IMR-90 (cell line): Measurements from ENCODE around the gene SLC29A1. TPM values are rescaled to one million over a fixed set of nuclear protein-coding genes. Genes with fewer than 3 reads are reported as not detected.
A peak's percentile ranks its signal among the peaks of the same experiment; 100 is the strongest.

Source experiments
- ATAC-seq: fragments of 200-7000 bp; cut with Tn5 transposase; 2 replicates; pipeline ENCODE4 v1.9.1; 2020; ENCODE audit warnings: low read depth, mild to moderate bottlenecking, moderate library complexity
- BruUV-seq: library from RNA; stranded (reverse); fragments of 400-500 nt; replicated peaks from 2 replicates; lab custom pipeline; 2021; lab: Mats Ljungman, UMichigan
- CTCF ChIA-PET: fragments of 300-600 bp; formaldehyde crosslinking; extraction: SDS; loops from one replicate; lab custom pipeline; 2021; ENCODE audit warnings: antibody characterized with exemption; lab: Yijun Ruan, JAX
- POLR2A ChIA-PET: fragments of 300-600 bp; sonication (Branson Sonifier 250); formaldehyde crosslinking; loops from one replicate; lab custom pipeline; 2022; ENCODE audit warnings: antibody characterized with exemption; ENCODE audit not compliant: unreplicated experiment; lab: Charles Lee
- DNase-seq: peaks from one replicate; pipeline ENCODE4 v3.0.0; 2013
- H2AFZ ChIP-seq: replicated peaks from 2 replicates; pipeline ENCODE3; 2013; ENCODE audit warnings: low read length, mild to moderate bottlenecking; ENCODE audit not compliant: poor library complexity
- H2AK5ac ChIP-seq: 2 replicates; pipeline ENCODE4 v1.6.1; 2013; ENCODE audit warnings: low read depth, low read length, inconsistent platforms
- H2AK9ac ChIP-seq: replicated peaks from 2 replicates; pipeline ENCODE3; 2013; ENCODE audit warnings: mild to moderate bottlenecking, low read depth, low read length, moderate library complexity; ENCODE audit not compliant: poor library complexity
- H2BK120ac ChIP-seq: 2 replicates; pipeline ENCODE4 v1.6.1; 2013; ENCODE audit warnings: low read depth, low read length, inconsistent platforms
- H2BK15ac ChIP-seq: 3 replicates; pipeline ENCODE4 v1.6.1; 2013; ENCODE audit warnings: low read depth, low read length, inconsistent platforms
- H2BK20ac ChIP-seq: 2 replicates; pipeline ENCODE4 v1.6.1; 2013; ENCODE audit warnings: low read depth, mild to moderate bottlenecking, inconsistent platforms, low read length, moderate library complexity
- H2BK5ac ChIP-seq: 2 replicates; pipeline ENCODE4 v1.6.1; 2013; ENCODE audit warnings: mild to moderate bottlenecking, low read depth, low read length, inconsistent platforms; ENCODE audit not compliant: poor library complexity, severe bottlenecking
- H3K14ac ChIP-seq: replicated peaks from 2 replicates; pipeline ENCODE4 v1.6.1; 2013; ENCODE audit warnings: low read depth, low read length, inconsistent platforms
- H3K18ac ChIP-seq: 2 replicates; pipeline ENCODE4 v1.6.1; 2013; ENCODE audit warnings: low read depth, low read length, control low read depth
- H3K23ac ChIP-seq: 2 replicates; pipeline ENCODE4 v1.6.1; 2013; ENCODE audit warnings: low read depth, low read length, inconsistent platforms
- H3K27ac ChIP-seq: 2 replicates; pipeline ENCODE4 v1.5.1; 2013; ENCODE audit warnings: mild to moderate bottlenecking, control low read depth, low read length; ENCODE audit not compliant: insufficient read depth
- H3K27me3 ChIP-seq: 2 replicates; pipeline ENCODE4 v1.6.1; 2013; ENCODE audit warnings: low read length; ENCODE audit not compliant: control insufficient read depth, insufficient read depth
- H3K36me3 ChIP-seq: 2 replicates; pipeline ENCODE4 v1.6.1; 2013; ENCODE audit warnings: low read length, mixed read lengths; ENCODE audit not compliant: control insufficient read depth, insufficient read depth
- H3K4ac ChIP-seq: 2 replicates; pipeline ENCODE4 v1.6.1; 2013; ENCODE audit warnings: low read depth, low read length, inconsistent platforms
- H3K4me1 ChIP-seq: 2 replicates; pipeline ENCODE4 v1.6.1; 2013; ENCODE audit warnings: low read length, mixed read lengths; ENCODE audit not compliant: control insufficient read depth, insufficient read depth
- H3K4me2 ChIP-seq: 2 replicates; pipeline ENCODE4 v1.6.1; 2013; ENCODE audit warnings: low read depth, mild to moderate bottlenecking, control low read depth, low read length, moderate library complexity
- H3K4me3 ChIP-seq: 2 replicates; pipeline ENCODE4 v1.5.1; 2013; ENCODE audit warnings: low read depth, mild to moderate bottlenecking, control low read depth, low read length, moderate library complexity; ENCODE audit not compliant: insufficient read depth
- H3K56ac ChIP-seq: 2 replicates; pipeline ENCODE4 v1.6.1; 2013; ENCODE audit warnings: low read length, inconsistent platforms; ENCODE audit not compliant: insufficient read depth; ENCODE audit errors: extremely low read depth
- H3K79me1 ChIP-seq, 2 experiments: 2 replicates each; pipeline ENCODE4 v1.6.1; 2013; ENCODE audit warnings: low read length in 2 of 2, inconsistent platforms in 1 of 2, low read depth in 1 of 2
- H3K9ac ChIP-seq: 2 replicates; pipeline ENCODE4 v1.6.1; 2013; ENCODE audit warnings: low read depth, low read length, control low read depth
- H3K9me1 ChIP-seq: 2 replicates; pipeline ENCODE4 v1.6.1; 2013; ENCODE audit warnings: low read length, inconsistent platforms; ENCODE audit not compliant: insufficient read depth
- H3K9me3 ChIP-seq: 2 replicates; pipeline ENCODE4 v1.6.1; 2013; ENCODE audit warnings: low read length; ENCODE audit not compliant: control insufficient read depth, insufficient read depth
- H4K20me1 ChIP-seq: 2 replicates; pipeline ENCODE4 v1.6.1; 2013; ENCODE audit warnings: low read length, inconsistent platforms; ENCODE audit not compliant: insufficient read depth
- H4K5ac ChIP-seq: 2 replicates; pipeline ENCODE4 v1.6.1; 2013; ENCODE audit warnings: mild to moderate bottlenecking, low read depth, low read length, control low read depth
- H4K8ac ChIP-seq, 2 experiments: 2 replicates each; pipeline ENCODE4 v1.6.1; 2013; ENCODE audit warnings: low read depth in 2 of 2, low read length in 2 of 2, control low read depth in 1 of 2, inconsistent platforms in 1 of 2
- H4K91ac ChIP-seq: 2 replicates; pipeline ENCODE4 v1.6.1; 2013; ENCODE audit warnings: low read depth, low read length, inconsistent platforms; ENCODE audit not compliant: insufficient read depth
- CEBPB ChIP-seq: IDR thresholded peaks from 2 replicates; pipeline ENCODE4 v1.6.1; 2012; ENCODE audit warnings: low read depth, low read length, improper control_type of control experiment
- CHD1 ChIP-seq: IDR thresholded peaks from 2 replicates; pipeline ENCODE4 v1.6.1; 2012; ENCODE audit warnings: low read depth, low read length, improper control_type of control experiment
- FOS ChIP-seq: fragments of 150-350 bp; IDR thresholded peaks from 2 replicates; pipeline ENCODE4 v1.6.1; 2016; ENCODE audit warnings: low read depth, low read length
- MAFK ChIP-seq: IDR thresholded peaks from 2 replicates; pipeline ENCODE4 v1.6.1; 2012; ENCODE audit warnings: low read depth, low read length, improper control_type of control experiment
- MAZ ChIP-seq: IDR thresholded peaks from 2 replicates; pipeline ENCODE4 v1.6.1; 2012; ENCODE audit warnings: low read depth, mild to moderate bottlenecking, low read length, improper control_type of control experiment, moderate library complexity, borderline replicate concordance
- NFE2L2 ChIP-seq: fragments of 150-350 bp; IDR thresholded peaks from 2 replicates; pipeline ENCODE4 v1.6.1; 2016; ENCODE audit warnings: low read depth, mild to moderate bottlenecking, low read length
- POLR2A ChIP-seq: IDR thresholded peaks from 2 replicates; pipeline ENCODE4 v1.6.1; 2012; ENCODE audit warnings: mild to moderate bottlenecking, low read depth, low read length
- RAD21 ChIP-seq: IDR thresholded peaks from 2 replicates; pipeline ENCODE4 v1.6.1; 2012; ENCODE audit warnings: low read length, improper control_type of control experiment
- RCOR1 ChIP-seq: IDR thresholded peaks from 2 replicates; pipeline ENCODE4 v1.6.1; 2012; ENCODE audit warnings: mild to moderate bottlenecking, low read length, improper control_type of control experiment; ENCODE audit not compliant: insufficient replicate concordance
- RFX5 ChIP-seq: IDR thresholded peaks from 2 replicates; pipeline ENCODE4 v1.8.0; 2012; ENCODE audit warnings: low read depth, mild to moderate bottlenecking, low read length, moderate library complexity
- SMC3 ChIP-seq: fragments of 150-350 bp; IDR thresholded peaks from 2 replicates; pipeline ENCODE4 v1.6.1; 2016; ENCODE audit warnings: low read depth, mild to moderate bottlenecking, antibody characterized with exemption, low read length, moderate library complexity
- WGBS, 2 experiments: methylation state at CpG; one replicate each; pipeline versions ENCODE4 v1.1.5 to v1.1.7; 2013; ENCODE audit warnings: missing lambda C conversion rate in 2 of 2; ENCODE audit not compliant: insufficient read length in 1 of 2; ENCODE audit errors: extremely low coverage in 2 of 2; 5-methylcytosine and 5-hydroxymethylcytosine counted together
- dilution Hi-C: fragments of 300-500 bp; cut with HindIII; formaldehyde crosslinking; loops from one replicate; pipeline ENCODE4 v1.14.3; 2018; ENCODE audit warnings: low sequenced_read_pairs; ENCODE audit not compliant: unreplicated experiment
- in situ Hi-C: fragments of 300-500 bp; cut with MboI; formaldehyde crosslinking; loops from 3 replicates; pipeline ENCODE4 v1.14.3; 2019; ENCODE audit warnings: low sequenced_read_pairs, inconsistent platforms, mixed read lengths
- intact Hi-C: fragments of 100-400 bp; cut with micrococcal nuclease; formaldehyde crosslinking; loops from 2 replicates; pipeline ENCODE4 v1.10.0; 2022
- polyA plus RNA-seq, 3 experiments: library from polyadenylated mRNA; depleted of rRNA; stranded (reverse); fragments of >200 nt; gene quantifications; 2 replicates each; pipeline ENCODE4 v1.2.3, GENCODE V29; 2012; ENCODE audit warnings: low replicate concordance in 1 of 3
- total RNA-seq: library from RNA; depleted of rRNA; stranded (reverse); fragments of >200 nt; gene quantifications from 2 replicates; pipeline ENCODE4 v1.2.3, GENCODE V29; 2012
- TF ChIP-seq, protein P1 (sequence below): fragments of 150-350 bp; IDR thresholded peaks from 2 replicates; pipeline ENCODE4 v1.6.1; 2016; ENCODE audit warnings: low read depth, mild to moderate bottlenecking, low read length, moderate library complexity, borderline replicate concordance
- TF ChIP-seq, protein P2 (sequence below): fragments of 150-350 bp; IDR thresholded peaks from 2 replicates; pipeline ENCODE4 v1.6.1; 2017; ENCODE audit warnings: mild to moderate bottlenecking, antibody characterized with exemption, low read length, low read depth

SLC29A1 gene
- total and polyA plus RNA-seq, 2 of the 4 experiments (the other 2 are of a cell fraction), result 4.1 to 22.1 TPM

DNA sequence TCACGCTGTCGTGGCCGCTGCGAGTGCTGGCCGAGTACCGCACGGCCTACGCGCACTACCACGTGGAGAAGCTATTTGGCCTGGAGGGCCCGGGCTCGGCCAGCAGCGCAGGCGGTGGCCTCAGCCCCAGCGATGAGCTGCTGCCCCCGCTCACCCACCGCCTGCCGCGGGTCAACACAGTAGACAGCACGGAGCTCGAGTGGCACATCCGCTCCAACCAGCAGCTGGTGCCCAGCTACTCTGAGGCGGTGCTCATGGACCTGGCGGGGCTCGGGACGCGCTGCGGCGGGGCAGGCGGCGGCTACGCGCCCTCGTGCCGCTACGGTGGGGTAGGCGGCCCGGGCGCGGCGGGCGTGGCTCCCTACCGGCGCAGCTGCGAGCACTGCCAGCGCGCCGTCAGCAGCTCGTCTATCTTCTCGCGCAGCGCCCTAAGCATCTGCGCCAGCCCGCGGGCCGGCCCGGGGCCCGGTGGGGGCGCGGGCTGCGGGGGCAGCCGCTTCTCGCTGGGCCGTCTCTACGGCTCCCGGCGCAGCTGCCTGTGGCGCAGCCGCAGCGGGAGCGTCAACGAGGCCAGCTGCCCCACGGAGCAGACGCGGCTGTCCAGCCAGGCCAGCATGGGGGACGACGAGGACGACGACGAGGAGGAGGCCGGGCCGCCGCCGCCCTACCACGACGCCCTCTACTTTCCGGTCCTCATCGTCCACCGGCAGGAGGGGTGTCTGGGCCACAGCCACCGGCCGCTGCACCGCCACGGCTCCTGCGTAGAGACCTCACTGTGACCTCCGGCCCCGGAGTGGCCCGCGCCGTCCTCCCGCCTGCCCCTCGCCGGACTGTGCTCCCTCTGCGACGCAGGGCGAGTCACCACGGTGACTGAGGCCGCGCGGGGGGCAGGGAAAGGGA lies 52.6 kb downstream of the SLC29A1 start:
- Histone ChIP-seq H3K4me1 (no peaks in the 10 kb centered on the region), H4K8ac (no peak overlapping the region), H3K4me2 (peak overlapping the region; percentile 27; the same call in 1 of the 2 replicates), H4K91ac (no peak overlapping the region), H4K5ac (no peak overlapping the region), H2BK120ac (no peak overlapping the region), H2AK9ac (no peak overlapping the region), H3K9me3 (no peaks in the 10 kb centered on the region), H3K36me3 (no peaks in the 10 kb centered on the region), H2AFZ (peak overlapping the region; percentile 76), H4K20me1 (no peaks in the 10 kb centered on the region), H2BK20ac (no peak overlapping the region), H3K14ac (no peak overlapping the region), H3K27ac (no peak overlapping the region), H3K4ac (no peak overlapping the region), H3K4me3 (no peak overlapping the region), H2BK15ac (no peak overlapping the region), H3K56ac (no peak overlapping the region), H3K18ac (no peak overlapping the region), H3K27me3 (peaks cover 78% of the 10 kb centered on the region), H3K23ac (no peak overlapping the region), H2AK5ac (no peak overlapping the region), H2BK5ac (no peak overlapping the region), H3K79me1 (no peaks in the 10 kb centered on the region), H3K9me1 (peaks cover 4% of the 10 kb centered on the region; the same call in 1 of the 2 replicates), H3K9ac (no peak overlapping the region)
- dilution Hi-C loops (no loop called here), in situ Hi-C loops (no loop called here), intact Hi-C loops (no loop called here)
- BruUV-seq, result no TSS peak
- no peak for TF ChIP-seq POLR2A
- no peak for TF ChIP-seq MAFK
- no peak for TF ChIP-seq RFX5
- TF ChIP-seq, protein P1, sequence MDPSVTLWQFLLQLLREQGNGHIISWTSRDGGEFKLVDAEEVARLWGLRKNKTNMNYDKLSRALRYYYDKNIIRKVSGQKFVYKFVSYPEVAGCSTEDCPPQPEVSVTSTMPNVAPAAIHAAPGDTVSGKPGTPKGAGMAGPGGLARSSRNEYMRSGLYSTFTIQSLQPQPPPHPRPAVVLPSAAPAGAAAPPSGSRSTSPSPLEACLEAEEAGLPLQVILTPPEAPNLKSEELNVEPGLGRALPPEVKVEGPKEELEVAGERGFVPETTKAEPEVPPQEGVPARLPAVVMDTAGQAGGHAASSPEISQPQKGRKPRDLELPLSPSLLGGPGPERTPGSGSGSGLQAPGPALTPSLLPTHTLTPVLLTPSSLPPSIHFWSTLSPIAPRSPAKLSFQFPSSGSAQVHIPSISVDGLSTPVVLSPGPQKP, result no peak
- no peak for TF ChIP-seq RAD21
- no peak for TF ChIP-seq NFE2L2
- no peak for TF ChIP-seq CEBPB
- TF ChIP-seq, protein P2, sequence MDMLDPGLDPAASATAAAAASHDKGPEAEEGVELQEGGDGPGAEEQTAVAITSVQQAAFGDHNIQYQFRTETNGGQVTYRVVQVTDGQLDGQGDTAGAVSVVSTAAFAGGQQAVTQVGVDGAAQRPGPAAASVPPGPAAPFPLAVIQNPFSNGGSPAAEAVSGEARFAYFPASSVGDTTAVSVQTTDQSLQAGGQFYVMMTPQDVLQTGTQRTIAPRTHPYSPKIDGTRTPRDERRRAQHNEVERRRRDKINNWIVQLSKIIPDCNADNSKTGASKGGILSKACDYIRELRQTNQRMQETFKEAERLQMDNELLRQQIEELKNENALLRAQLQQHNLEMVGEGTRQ, result no peak
- no peak for TF ChIP-seq MAZ
- TF ChIP-seq RCOR1, result no peak
- TF ChIP-seq FOS, result no peak
- TF ChIP-seq CHD1, result no peak
- TF ChIP-seq SMC3, result no peak
- no peak for DNase-seq
- WGBS, 2 experiments, result 22% methylated on average over 16 of the region's 109 CpGs; no CpG with 5 or more reads in 1 of the 2 experiments
- CTCF ChIA-PET, result no interaction called here
- POLR2A ChIA-PET, result interaction anchor here (0.6 to 0.7 kb wide), 2 partner anchors 86 to 191 kb away, joined by 4 to 11 read pairs; no protein-coding TSS in a partner anchor
- ATAC-seq, result peak; percentile 61
